PC-3 (cell line): ENCODE results near the gene RBP4. TPM values are rescaled to one million over a fixed set of nuclear protein-coding genes. Genes with fewer than 3 reads are reported as not detected.

Experiments used
- ATAC-seq: fragments of 200-7000 bp; cut with Tn5 transposase; 2 replicates; pipeline ENCODE4 v1.9.1; 2020; ENCODE audit warnings: mild to moderate bottlenecking, moderate library complexity
- BruUV-seq: library from RNA; stranded (reverse); fragments of 400-500 nt; replicated peaks from 2 replicates; lab custom pipeline; 2021; lab: Mats Ljungman, UMichigan
- CTCF ChIA-PET: fragments of 300-600 bp; sonication (Branson Sonifier 250); formaldehyde crosslinking; loops from one replicate; lab custom pipeline; 2022; ENCODE audit warnings: antibody characterized with exemption; lab: Charles Lee
- POLR2A ChIA-PET: fragments of 300-600 bp; sonication (Branson Sonifier 250); formaldehyde crosslinking; loops from one replicate; lab custom pipeline; 2022; ENCODE audit warnings: antibody characterized with exemption; ENCODE audit not compliant: unreplicated experiment; lab: Charles Lee
- DNase-seq: peaks from one replicate; pipeline ENCODE4 v3.0.0-alpha.2; 2015
- H2AFZ ChIP-seq: fragments of 300-600 bp; sonication (generic); 2 replicates; pipeline ENCODE4 v1.6.0; 2016; ENCODE audit warnings: antibody characterized with exemption, low read length
- H3F3A ChIP-seq: fragments of 300-600 bp; sonication (generic); one replicate; pipeline ENCODE4 v1.6.0; 2017; ENCODE audit warnings: antibody characterized with exemption, low read length, control low read depth, mild to moderate bottlenecking; ENCODE audit not compliant: unreplicated experiment
- H3K27ac ChIP-seq: fragments of 300-600 bp; sonication (generic); 2 replicates; pipeline ENCODE4 v1.5.1; 2016; ENCODE audit warnings: mild to moderate bottlenecking, low read length
- H3K27me3 ChIP-seq: fragments of 300-600 bp; sonication (generic); 2 replicates; pipeline ENCODE4 v1.6.1; 2016; ENCODE audit warnings: low read length, mixed read lengths
- H3K36me3 ChIP-seq: fragments of 300-600 bp; sonication (generic); 2 replicates; pipeline ENCODE4 v1.6.1; 2016; ENCODE audit warnings: low read depth, mixed run types, low read length, mixed read lengths
- H3K4me1 ChIP-seq: fragments of 300-600 bp; sonication (generic); 2 replicates; pipeline ENCODE4 v1.5.1; 2016; ENCODE audit warnings: low read length; ENCODE audit not compliant: insufficient read depth
- H3K4me2 ChIP-seq: fragments of 300-600 bp; sonication (generic); 2 replicates; pipeline ENCODE4 v1.6.0; 2016; ENCODE audit warnings: low read length
- H3K4me3 ChIP-seq: fragments of 300-600 bp; sonication (generic); 2 replicates; pipeline ENCODE4 v1.5.1; 2016; ENCODE audit warnings: mild to moderate bottlenecking, low read length, mixed read lengths
- H3K79me2 ChIP-seq: fragments of 300-600 bp; sonication (generic); 2 replicates; pipeline ENCODE4 v1.6.1; 2017; ENCODE audit warnings: low read length, mixed read lengths
- H3K9ac ChIP-seq: fragments of 300-600 bp; sonication (generic); 2 replicates; pipeline ENCODE4 v1.6.0; 2016; ENCODE audit warnings: mild to moderate bottlenecking, low read length
- H3K9me2 ChIP-seq: fragments of 300-600 bp; sonication (generic); replicated peaks from 2 replicates; pipeline ENCODE4 v1.6.1; 2016; ENCODE audit warnings: mixed run types, low read length, mixed read lengths
- H3K9me3 ChIP-seq: fragments of 300-600 bp; sonication (generic); 2 replicates; pipeline ENCODE4 v1.6.1; 2016; ENCODE audit warnings: low read length, mixed read lengths
- H4K20me1 ChIP-seq: fragments of 300-600 bp; sonication (generic); 2 replicates; pipeline ENCODE4 v1.6.1; 2016; ENCODE audit warnings: low read length, mixed read lengths
- EZH2 ChIP-seq: fragments of 300-600 bp; sonication (generic); IDR thresholded peaks from one replicate; pipeline ENCODE4 v1.6.1; 2017; ENCODE audit warnings: antibody characterized with exemption, mild to moderate bottlenecking, low read length; ENCODE audit not compliant: unreplicated experiment
- EZH2phosphoT487 ChIP-seq: fragments of 300-600 bp; sonication (generic); IDR thresholded peaks from 2 replicates; pipeline ENCODE4 v1.6.1; 2018; ENCODE audit warnings: mild to moderate bottlenecking, antibody characterized with exemption, low read length, borderline replicate concordance
- intact Hi-C: fragments of 100-400 bp; cut with micrococcal nuclease; formaldehyde crosslinking; loops from 2 replicates; pipeline ENCODE4 v1.9.0; 2023
- total RNA-seq: library from RNA; depleted of rRNA; stranded (reverse); fragments of >200 nt; gene quantifications from 2 replicates; pipeline ENCODE4 v1.2.3, GENCODE V29; 2014
- TF ChIP-seq, protein P1 (sequence below): fragments of 300-600 bp; sonication (generic); conservative IDR thresholded peaks from 2 replicates; pipeline ENCODE4 v1.5.1; 2017; ENCODE audit warnings: antibody characterized with exemption, low read depth, mild to moderate bottlenecking, low read length

Gene RBP4
- total RNA-seq, 1 experiment from 2014 or later: 8.5 TPM

DNA sequence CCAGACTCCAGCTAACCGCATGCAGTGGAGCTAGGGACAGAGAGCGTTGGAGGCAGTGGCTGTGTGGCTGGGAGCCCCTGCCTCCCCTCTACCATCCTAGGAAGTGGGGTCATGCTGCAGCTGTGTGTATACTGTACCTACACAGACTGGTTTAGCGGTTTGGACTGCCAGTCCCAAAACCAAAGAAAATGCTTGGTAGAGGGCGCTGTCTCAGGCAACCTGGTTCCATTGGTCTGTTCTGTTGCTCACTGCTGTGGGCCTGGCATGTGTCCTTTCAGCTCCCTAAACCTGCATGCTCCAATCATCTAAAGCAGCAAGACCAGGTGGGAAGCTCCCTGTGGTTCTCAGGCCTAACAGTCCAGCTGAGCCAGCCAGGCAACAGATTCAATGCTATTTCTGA, 4.5 kb downstream of the RBP4 start:
- no peak overlapping the region for H3K27ac ChIP-seq
- no peak for TF ChIP-seq EZH2phosphoT487
- no peak for TF ChIP-seq EZH2
- TF ChIP-seq, protein P1, sequence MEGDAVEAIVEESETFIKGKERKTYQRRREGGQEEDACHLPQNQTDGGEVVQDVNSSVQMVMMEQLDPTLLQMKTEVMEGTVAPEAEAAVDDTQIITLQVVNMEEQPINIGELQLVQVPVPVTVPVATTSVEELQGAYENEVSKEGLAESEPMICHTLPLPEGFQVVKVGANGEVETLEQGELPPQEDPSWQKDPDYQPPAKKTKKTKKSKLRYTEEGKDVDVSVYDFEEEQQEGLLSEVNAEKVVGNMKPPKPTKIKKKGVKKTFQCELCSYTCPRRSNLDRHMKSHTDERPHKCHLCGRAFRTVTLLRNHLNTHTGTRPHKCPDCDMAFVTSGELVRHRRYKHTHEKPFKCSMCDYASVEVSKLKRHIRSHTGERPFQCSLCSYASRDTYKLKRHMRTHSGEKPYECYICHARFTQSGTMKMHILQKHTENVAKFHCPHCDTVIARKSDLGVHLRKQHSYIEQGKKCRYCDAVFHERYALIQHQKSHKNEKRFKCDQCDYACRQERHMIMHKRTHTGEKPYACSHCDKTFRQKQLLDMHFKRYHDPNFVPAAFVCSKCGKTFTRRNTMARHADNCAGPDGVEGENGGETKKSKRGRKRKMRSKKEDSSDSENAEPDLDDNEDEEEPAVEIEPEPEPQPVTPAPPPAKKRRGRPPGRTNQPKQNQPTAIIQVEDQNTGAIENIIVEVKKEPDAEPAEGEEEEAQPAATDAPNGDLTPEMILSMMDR: 0 out of 2 replicates have a peak, but pooled peaks have one; percentile 34
- no peak overlapping the region for H3K4me3 ChIP-seq
- no peaks in the 10 kb centered on the region for H3F3A ChIP-seq
- ChIA-PET CTCF (no interaction called here), POLR2A (no interaction called here)
- peaks cover 5% of the 10 kb centered on the region for H3K4me1 ChIP-seq
- H3K27me3 ChIP-seq: no peaks in the 10 kb centered on the region
- DNase-seq (no peak), ATAC-seq (no peak)
- intact Hi-C loops: no loop called here
- H3K9me2 ChIP-seq: no peaks in the 10 kb centered on the region
- no peaks in the 10 kb centered on the region for H4K20me1 ChIP-seq
- H3K4me2 ChIP-seq: no peak overlapping the region
- H3K36me3 ChIP-seq: no peaks in the 10 kb centered on the region
- H2AFZ ChIP-seq: no peak overlapping the region
- BruUV-seq: no TSS peak
- H3K9me3 ChIP-seq: no peaks in the 10 kb centered on the region
- H3K9ac ChIP-seq: no peak overlapping the region
- H3K79me2 ChIP-seq: no peaks in the 10 kb centered on the region

DNA sequence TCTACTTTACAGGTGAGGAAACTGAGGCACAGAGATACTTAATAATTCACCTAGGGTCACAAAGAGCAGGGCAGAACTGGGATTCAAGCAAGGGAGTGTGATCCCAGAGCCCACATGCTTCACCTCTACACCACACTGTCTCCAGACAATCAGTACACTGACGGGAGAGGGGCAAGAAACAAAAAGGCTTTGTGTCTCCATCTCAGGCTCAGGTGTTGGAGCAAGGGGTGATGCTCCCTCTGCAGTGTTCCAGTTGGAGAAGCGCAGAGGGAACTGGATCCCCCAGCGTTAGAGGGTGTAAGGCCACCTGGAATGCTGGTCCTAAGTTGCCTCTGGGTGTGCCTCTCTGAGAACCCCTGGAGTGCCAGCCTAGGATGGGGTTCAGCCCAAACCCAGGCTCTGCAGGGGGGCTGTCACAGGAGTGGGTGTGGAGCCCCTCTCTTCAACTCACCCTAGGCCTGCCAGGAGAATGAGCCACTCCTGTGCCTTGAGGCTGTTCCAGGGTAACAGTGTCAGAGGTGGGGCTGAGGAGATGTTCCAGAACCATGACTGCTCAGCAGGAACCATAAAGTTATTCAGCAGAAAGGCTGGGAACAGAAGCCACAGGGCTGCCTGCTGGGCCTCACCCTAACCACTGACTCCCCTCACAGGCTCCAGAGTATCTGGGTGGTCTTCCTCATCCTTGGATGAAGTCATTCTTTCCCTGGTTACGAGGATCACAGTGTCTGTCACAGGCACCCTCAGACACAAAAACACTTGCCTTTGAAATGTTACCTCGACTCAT, 5.5 kb downstream of the RBP4 start:
- no peaks in the 10 kb centered on the region for H3K9me2 ChIP-seq

DNA sequence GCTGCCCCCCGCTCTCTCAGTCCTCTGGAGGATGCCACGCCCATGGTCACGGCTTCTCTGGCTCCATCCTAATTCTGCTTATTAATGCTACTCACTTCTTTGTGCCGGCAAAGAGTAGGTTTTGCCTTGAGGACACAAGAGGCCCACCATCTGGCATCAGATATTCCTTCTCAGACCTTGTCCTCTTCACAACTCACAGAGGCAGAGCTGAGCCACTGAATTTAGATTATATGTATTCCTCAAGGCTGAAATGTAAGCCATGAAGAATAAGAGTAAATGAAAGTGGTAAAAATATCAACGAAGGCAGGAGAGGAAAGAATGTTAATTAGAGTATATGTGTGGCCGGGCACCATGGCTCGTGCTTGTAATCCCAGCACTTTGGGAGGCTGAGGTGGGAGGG, 6.5 kb downstream of the RBP4 start:
- no peak overlapping the region for H3K9ac ChIP-seq

More for the DNA sequence above, 5.5 kb downstream of the RBP4 start:
- TF ChIP-seq, protein P1: no peak
- CTCF ChIA-PET: no interaction called here
- Histone ChIP-seq H3F3A (no peaks in the 10 kb centered on the region), H3K4me1 (peaks cover 6% of the 10 kb centered on the region; the same call in 1 of the 2 replicates), H2AFZ (no peak overlapping the region), H3K36me3 (no peaks in the 10 kb centered on the region), H3K4me3 (no peak overlapping the region), H3K4me2 (no peak overlapping the region), H3K79me2 (no peaks in the 10 kb centered on the region), H3K27ac (no peak overlapping the region), H3K9me3 (no peaks in the 10 kb centered on the region), H3K9ac (no peak overlapping the region), H4K20me1 (no peaks in the 10 kb centered on the region), H3K27me3 (no peaks in the 10 kb centered on the region)
- intact Hi-C loops: no loop called here
- BruUV-seq: no TSS peak
- POLR2A ChIA-PET: no interaction called here
- DNase-seq (no peak), ATAC-seq (0 out of 2 replicates have a peak, but pooled peaks have one; percentile 20)

More for the DNA sequence above, 6.5 kb downstream of the RBP4 start:
- H3F3A ChIP-seq: no peaks in the 10 kb centered on the region
- no peaks in the 10 kb centered on the region for H3K27me3 ChIP-seq
- DNase-seq (no peak), ATAC-seq (no peak)
- no peaks in the 10 kb centered on the region for H3K79me2 ChIP-seq
- TF ChIP-seq EZH2: no peak
- TF ChIP-seq, protein P1: no peak
- no peak for TF ChIP-seq EZH2phosphoT487
- H3K36me3 ChIP-seq: no peaks in the 10 kb centered on the region
- no TSS peak for BruUV-seq
- ChIA-PET POLR2A (no interaction called here), CTCF (no interaction called here)
- no peaks in the 10 kb centered on the region for H3K9me3 ChIP-seq
- H3K9me2 ChIP-seq: no peaks in the 10 kb centered on the region
- no peaks in the 10 kb centered on the region for H4K20me1 ChIP-seq
- no peak overlapping the region for H3K4me2 ChIP-seq
- no peak overlapping the region for H2AFZ ChIP-seq
- H3K4me3 ChIP-seq: no peak overlapping the region
- peaks cover 6% of the 10 kb centered on the region; the same call in 1 of the 2 replicates for H3K4me1 ChIP-seq
- intact Hi-C loops: no loop called here
- H3K27ac ChIP-seq: no peak overlapping the region
